PC-3 (cell line): ENCODE results near the gene R3HCC1L. TPM values are rescaled to one million over a fixed set of nuclear protein-coding genes. Genes with fewer than 3 reads are reported as not detected.

Source experiments
- ATAC-seq: fragments of 200-7000 bp; cut with Tn5 transposase; 2 replicates; pipeline ENCODE4 v1.9.1; 2020; ENCODE audit warnings: mild to moderate bottlenecking, moderate library complexity
- BruUV-seq: library from RNA; stranded (reverse); fragments of 400-500 nt; replicated peaks from 2 replicates; lab custom pipeline; 2021; lab: Mats Ljungman, UMichigan
- CTCF ChIA-PET: fragments of 300-600 bp; sonication (Branson Sonifier 250); formaldehyde crosslinking; loops from one replicate; lab custom pipeline; 2022; ENCODE audit warnings: antibody characterized with exemption; lab: Charles Lee
- POLR2A ChIA-PET: fragments of 300-600 bp; sonication (Branson Sonifier 250); formaldehyde crosslinking; loops from one replicate; lab custom pipeline; 2022; ENCODE audit warnings: antibody characterized with exemption; ENCODE audit not compliant: unreplicated experiment; lab: Charles Lee
- DNase-seq: peaks from one replicate; pipeline ENCODE4 v3.0.0-alpha.2; 2015
- H2AFZ ChIP-seq: fragments of 300-600 bp; sonication (generic); 2 replicates; pipeline ENCODE4 v1.6.0; 2016; ENCODE audit warnings: antibody characterized with exemption, low read length
- H3F3A ChIP-seq: fragments of 300-600 bp; sonication (generic); one replicate; pipeline ENCODE4 v1.6.0; 2017; ENCODE audit warnings: antibody characterized with exemption, low read length, control low read depth, mild to moderate bottlenecking; ENCODE audit not compliant: unreplicated experiment
- H3K27ac ChIP-seq: fragments of 300-600 bp; sonication (generic); 2 replicates; pipeline ENCODE4 v1.5.1; 2016; ENCODE audit warnings: mild to moderate bottlenecking, low read length
- H3K27me3 ChIP-seq: fragments of 300-600 bp; sonication (generic); 2 replicates; pipeline ENCODE4 v1.6.1; 2016; ENCODE audit warnings: low read length, mixed read lengths
- H3K36me3 ChIP-seq: fragments of 300-600 bp; sonication (generic); 2 replicates; pipeline ENCODE4 v1.6.1; 2016; ENCODE audit warnings: low read depth, mixed run types, low read length, mixed read lengths
- H3K4me1 ChIP-seq: fragments of 300-600 bp; sonication (generic); 2 replicates; pipeline ENCODE4 v1.5.1; 2016; ENCODE audit warnings: low read length; ENCODE audit not compliant: insufficient read depth
- H3K4me2 ChIP-seq: fragments of 300-600 bp; sonication (generic); 2 replicates; pipeline ENCODE4 v1.6.0; 2016; ENCODE audit warnings: low read length
- H3K4me3 ChIP-seq: fragments of 300-600 bp; sonication (generic); 2 replicates; pipeline ENCODE4 v1.5.1; 2016; ENCODE audit warnings: mild to moderate bottlenecking, low read length, mixed read lengths
- H3K79me2 ChIP-seq: fragments of 300-600 bp; sonication (generic); 2 replicates; pipeline ENCODE4 v1.6.1; 2017; ENCODE audit warnings: low read length, mixed read lengths
- H3K9ac ChIP-seq: fragments of 300-600 bp; sonication (generic); 2 replicates; pipeline ENCODE4 v1.6.0; 2016; ENCODE audit warnings: mild to moderate bottlenecking, low read length
- H3K9me2 ChIP-seq: fragments of 300-600 bp; sonication (generic); replicated peaks from 2 replicates; pipeline ENCODE4 v1.6.1; 2016; ENCODE audit warnings: mixed run types, low read length, mixed read lengths
- H3K9me3 ChIP-seq: fragments of 300-600 bp; sonication (generic); 2 replicates; pipeline ENCODE4 v1.6.1; 2016; ENCODE audit warnings: low read length, mixed read lengths
- H4K20me1 ChIP-seq: fragments of 300-600 bp; sonication (generic); 2 replicates; pipeline ENCODE4 v1.6.1; 2016; ENCODE audit warnings: low read length, mixed read lengths
- CTCF ChIP-seq: fragments of 300-600 bp; sonication (generic); conservative IDR thresholded peaks from 2 replicates; pipeline ENCODE4 v1.5.1; 2017; ENCODE audit warnings: antibody characterized with exemption, low read depth, mild to moderate bottlenecking, low read length
- EZH2 ChIP-seq: fragments of 300-600 bp; sonication (generic); IDR thresholded peaks from one replicate; pipeline ENCODE4 v1.6.1; 2017; ENCODE audit warnings: antibody characterized with exemption, mild to moderate bottlenecking, low read length; ENCODE audit not compliant: unreplicated experiment
- EZH2phosphoT487 ChIP-seq: fragments of 300-600 bp; sonication (generic); IDR thresholded peaks from 2 replicates; pipeline ENCODE4 v1.6.1; 2018; ENCODE audit warnings: mild to moderate bottlenecking, antibody characterized with exemption, low read length, borderline replicate concordance
- intact Hi-C: fragments of 100-400 bp; cut with micrococcal nuclease; formaldehyde crosslinking; loops from 2 replicates; pipeline ENCODE4 v1.9.0; 2023
- total RNA-seq: library from RNA; depleted of rRNA; stranded (reverse); fragments of >200 nt; gene quantifications from 2 replicates; pipeline ENCODE4 v1.2.3, GENCODE V29; 2014

The R3HCC1L gene
- total RNA-seq, 1 experiment from 2014 or later: 15.3 TPM

GRCh38 chr10:98238391-98238790, 103.9 kb downstream of the R3HCC1L start:
- ChIA-PET POLR2A (no interaction called here), CTCF (no interaction called here)
- Histone ChIP-seq H2AFZ (no peak overlapping the region), H3F3A (no peaks in the 10 kb centered on the region), H3K4me1 (no peaks in the 10 kb centered on the region), H4K20me1 (no peaks in the 10 kb centered on the region), H3K4me2 (no peak overlapping the region), H3K9me2 (no peaks in the 10 kb centered on the region), H3K4me3 (no peak overlapping the region), H3K9me3 (no peaks in the 10 kb centered on the region), H3K79me2 (no peaks in the 10 kb centered on the region), H3K27ac (no peak overlapping the region), H3K36me3 (no peaks in the 10 kb centered on the region; the same call in 1 of the 2 replicates), H3K27me3 (no peaks in the 10 kb centered on the region), H3K9ac (no peak overlapping the region)
- BruUV-seq: no TSS peak
- intact Hi-C loops: no loop called here
- ATAC-seq (no peak), DNase-seq (no peak)
- TF ChIP-seq EZH2: no peak
- TF ChIP-seq EZH2phosphoT487: no peak
- no peak for TF ChIP-seq CTCF

GRCh38 chr10:98240524-98240923, 106.1 kb downstream of the R3HCC1L start:
- no peaks in the 10 kb centered on the region for H3K9me3 ChIP-seq
- no peak overlapping the region for H3K4me3 ChIP-seq
- no peak overlapping the region for H3K4me2 ChIP-seq
- H3K79me2 ChIP-seq: no peaks in the 10 kb centered on the region
- no peak overlapping the region for H2AFZ ChIP-seq
- CTCF ChIA-PET: no interaction called here
- POLR2A ChIA-PET: no interaction called here
- no peaks in the 10 kb centered on the region for H3K9me2 ChIP-seq
- TF ChIP-seq EZH2phosphoT487 (no peak), EZH2 (no peak), CTCF (no peak)
- H3F3A ChIP-seq: no peaks in the 10 kb centered on the region
- H3K9ac ChIP-seq: no peak overlapping the region
- intact Hi-C loops: no loop called here
- H3K27me3 ChIP-seq: no peaks in the 10 kb centered on the region
- ATAC-seq: no peak
- BruUV-seq: no TSS peak
- H3K27ac ChIP-seq: no peak overlapping the region
- H4K20me1 ChIP-seq: no peaks in the 10 kb centered on the region
- peaks cover 3% of the 10 kb centered on the region; the same call in 1 of the 2 replicates for H3K36me3 ChIP-seq
- no peaks in the 10 kb centered on the region for H3K4me1 ChIP-seq
- DNase-seq: no peak

GRCh38 chr10:98242823-98243222, 108.4 kb downstream of the R3HCC1L start:
- Histone ChIP-seq H3K4me2 (no peak overlapping the region), H3K9me3 (no peaks in the 10 kb centered on the region), H3K4me1 (no peaks in the 10 kb centered on the region), H3K27me3 (no peaks in the 10 kb centered on the region), H3K36me3 (0 out of 2 replicates have a peak, but pooled peaks cover 3% of the 10 kb centered on the region), H3F3A (no peaks in the 10 kb centered on the region), H4K20me1 (no peaks in the 10 kb centered on the region), H3K79me2 (no peaks in the 10 kb centered on the region), H3K27ac (no peak overlapping the region), H3K9ac (no peak overlapping the region), H3K9me2 (no peaks in the 10 kb centered on the region), H3K4me3 (no peak overlapping the region), H2AFZ (no peak overlapping the region)
- BruUV-seq: no TSS peak
- ChIA-PET POLR2A (no interaction called here), CTCF (no interaction called here)
- peak; percentile 43 for DNase-seq
- ATAC-seq: no peak
- TF ChIP-seq EZH2: no peak
- TF ChIP-seq CTCF: peak; percentile 66
- intact Hi-C loops: loop anchor here (1.0 kb wide), 1 partner anchor 66 kb away; no protein-coding TSS in a partner anchor
